GDM1 (cell line): ENCODE data around the gene CENPF.
"Not testable (repeated sequence)": the region's sequence is repeated elsewhere in the genome, so short reads cannot be mapped to it uniquely, and the experiment has no call there.

ENCODE experiments used
- DNase-seq: peaks from one replicate; lab custom pipeline; 2025; lab: John Stamatoyannopoulos, UW

The CENPF gene, protein sequence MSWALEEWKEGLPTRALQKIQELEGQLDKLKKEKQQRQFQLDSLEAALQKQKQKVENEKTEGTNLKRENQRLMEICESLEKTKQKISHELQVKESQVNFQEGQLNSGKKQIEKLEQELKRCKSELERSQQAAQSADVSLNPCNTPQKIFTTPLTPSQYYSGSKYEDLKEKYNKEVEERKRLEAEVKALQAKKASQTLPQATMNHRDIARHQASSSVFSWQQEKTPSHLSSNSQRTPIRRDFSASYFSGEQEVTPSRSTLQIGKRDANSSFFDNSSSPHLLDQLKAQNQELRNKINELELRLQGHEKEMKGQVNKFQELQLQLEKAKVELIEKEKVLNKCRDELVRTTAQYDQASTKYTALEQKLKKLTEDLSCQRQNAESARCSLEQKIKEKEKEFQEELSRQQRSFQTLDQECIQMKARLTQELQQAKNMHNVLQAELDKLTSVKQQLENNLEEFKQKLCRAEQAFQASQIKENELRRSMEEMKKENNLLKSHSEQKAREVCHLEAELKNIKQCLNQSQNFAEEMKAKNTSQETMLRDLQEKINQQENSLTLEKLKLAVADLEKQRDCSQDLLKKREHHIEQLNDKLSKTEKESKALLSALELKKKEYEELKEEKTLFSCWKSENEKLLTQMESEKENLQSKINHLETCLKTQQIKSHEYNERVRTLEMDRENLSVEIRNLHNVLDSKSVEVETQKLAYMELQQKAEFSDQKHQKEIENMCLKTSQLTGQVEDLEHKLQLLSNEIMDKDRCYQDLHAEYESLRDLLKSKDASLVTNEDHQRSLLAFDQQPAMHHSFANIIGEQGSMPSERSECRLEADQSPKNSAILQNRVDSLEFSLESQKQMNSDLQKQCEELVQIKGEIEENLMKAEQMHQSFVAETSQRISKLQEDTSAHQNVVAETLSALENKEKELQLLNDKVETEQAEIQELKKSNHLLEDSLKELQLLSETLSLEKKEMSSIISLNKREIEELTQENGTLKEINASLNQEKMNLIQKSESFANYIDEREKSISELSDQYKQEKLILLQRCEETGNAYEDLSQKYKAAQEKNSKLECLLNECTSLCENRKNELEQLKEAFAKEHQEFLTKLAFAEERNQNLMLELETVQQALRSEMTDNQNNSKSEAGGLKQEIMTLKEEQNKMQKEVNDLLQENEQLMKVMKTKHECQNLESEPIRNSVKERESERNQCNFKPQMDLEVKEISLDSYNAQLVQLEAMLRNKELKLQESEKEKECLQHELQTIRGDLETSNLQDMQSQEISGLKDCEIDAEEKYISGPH (N-terminal part only)

DNA sequence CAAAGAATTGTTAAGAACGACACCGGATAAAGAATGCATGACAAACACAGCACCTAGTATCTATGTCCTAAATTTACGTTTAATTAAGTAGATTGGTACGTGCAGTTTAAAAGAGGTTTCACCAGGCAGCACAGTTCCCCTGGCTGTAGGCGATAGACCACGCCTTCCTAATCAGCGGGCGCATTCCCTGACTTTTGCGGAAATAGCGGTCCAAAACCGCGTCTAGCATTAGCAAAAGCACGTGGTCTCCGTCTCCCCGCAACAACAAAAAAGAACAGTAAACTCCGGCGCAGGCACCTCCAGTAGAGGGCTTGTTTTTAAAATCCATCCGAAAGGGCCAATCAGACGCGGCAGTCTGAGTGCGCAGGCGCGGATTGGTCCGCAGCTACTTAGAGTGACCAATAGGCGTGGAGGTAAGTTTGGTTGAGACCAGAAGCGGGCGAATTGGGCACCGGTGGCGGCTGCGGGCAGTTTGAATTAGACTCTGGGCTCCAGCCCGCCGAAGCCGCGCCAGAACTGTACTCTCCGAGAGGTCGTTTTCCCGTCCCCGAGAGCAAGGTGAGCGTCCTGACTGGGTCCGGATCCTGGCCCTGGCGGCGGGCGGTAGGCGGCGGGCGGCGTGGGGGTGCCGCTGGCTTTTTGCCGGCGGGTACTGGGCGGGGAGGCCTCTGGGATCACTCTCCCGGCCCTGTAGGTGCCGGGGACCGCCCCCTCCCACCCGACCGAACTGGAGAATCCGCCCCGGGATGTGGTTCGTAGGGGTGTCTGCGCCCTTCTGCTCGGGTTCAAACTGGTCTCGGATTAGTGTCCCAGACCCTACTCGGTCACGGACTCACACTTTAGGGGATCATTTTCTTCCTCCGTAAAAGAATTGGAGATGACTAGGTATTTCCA, at the start of gene CENPF:
Gene CENPF (plus strand): TSS at position 432 of the 894 bp plus-strand sequence. CDS start 10,560 bp downstream, outside the sequence.
- DNase-seq = peak; percentile 95

DNA sequence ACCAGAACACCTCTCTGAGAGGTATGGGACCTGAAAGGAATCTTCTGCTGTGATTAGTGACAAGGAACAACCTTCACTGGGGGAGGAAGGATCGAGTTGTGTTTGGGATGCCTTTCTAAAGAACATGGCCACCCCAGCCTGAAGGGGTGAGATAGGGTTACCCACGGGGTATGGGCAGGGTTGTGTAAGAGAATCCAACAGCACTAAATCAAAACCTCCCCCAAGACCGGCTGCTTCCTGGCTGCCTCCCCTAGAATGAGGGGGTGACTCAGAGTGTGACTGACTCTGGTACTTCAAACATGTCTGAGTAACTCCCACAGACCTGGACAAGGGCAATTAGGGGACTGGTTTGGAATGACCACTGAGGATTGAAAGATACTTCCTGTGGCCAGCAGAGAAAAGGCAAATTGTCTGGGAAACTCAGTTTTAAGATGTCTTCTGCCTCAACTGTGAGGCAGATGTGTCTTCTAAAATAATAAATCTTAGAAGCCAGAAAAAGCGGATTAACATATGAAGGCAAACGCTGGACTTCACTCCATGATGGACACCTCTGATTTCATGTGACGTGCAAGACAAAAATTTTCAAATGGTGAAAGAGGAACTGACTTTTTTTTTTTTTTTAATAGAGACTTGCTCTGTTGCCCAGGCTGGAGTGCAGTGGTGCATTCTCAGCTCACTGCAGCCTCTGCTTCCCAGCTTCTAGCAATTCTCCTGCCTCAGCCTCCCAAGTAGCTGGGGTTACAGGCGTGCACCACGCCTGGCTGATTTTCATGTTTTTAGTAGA, 44.9 kb upstream of the CENPF start:
- no peak for DNase-seq

GRCh38 chr1:214563881-214564280, 39.1 kb upstream of the CENPF start:
- DNase-seq = no peak

- no peak for DNase-seq
Observed at GRCh38 chr1:214565310-214565709, 37.7 kb upstream of the CENPF start.

DNA sequence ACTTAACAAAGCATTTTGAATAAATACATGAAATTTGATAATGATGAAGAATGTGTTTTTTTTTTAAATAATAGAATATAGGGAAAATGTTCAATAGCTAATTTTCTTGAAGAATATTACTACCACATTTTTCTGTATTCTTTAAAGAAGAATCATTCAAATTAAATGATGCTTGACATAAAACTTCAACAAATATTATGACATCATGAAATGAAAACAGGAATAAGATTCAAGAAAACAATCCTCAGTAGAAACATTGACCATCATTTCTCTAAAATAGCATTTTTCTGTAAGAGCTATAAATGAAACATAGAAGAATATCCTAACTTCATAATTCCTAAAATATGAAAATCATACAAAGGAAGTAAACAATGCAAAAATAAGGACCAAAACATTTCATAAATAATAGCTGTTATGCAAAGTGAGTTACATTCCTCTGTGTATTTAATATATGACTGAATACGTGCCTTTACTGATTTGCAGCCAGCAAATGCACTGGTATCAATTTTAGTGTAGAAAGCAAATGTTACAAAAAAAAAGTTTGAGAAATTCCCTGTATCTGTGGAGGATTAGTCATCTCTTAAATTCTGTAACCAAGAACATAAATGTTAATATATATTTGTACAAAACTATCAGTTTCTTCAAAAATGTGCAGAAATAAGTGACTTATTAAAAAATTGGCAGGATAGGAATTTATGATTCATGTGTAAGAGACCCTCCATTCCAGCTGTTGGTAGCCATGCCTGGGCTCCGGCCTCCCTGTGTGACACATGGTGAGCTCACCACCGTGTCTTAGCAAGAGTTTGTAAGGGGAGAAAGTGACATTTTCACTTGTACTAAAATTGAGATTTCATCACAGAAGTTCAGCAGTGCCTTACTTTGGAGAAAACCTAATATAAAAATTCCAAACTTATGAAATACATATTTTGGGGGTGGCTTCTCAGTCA, 36.6 kb upstream of the CENPF start:
- DNase-seq = no peak

DNA sequence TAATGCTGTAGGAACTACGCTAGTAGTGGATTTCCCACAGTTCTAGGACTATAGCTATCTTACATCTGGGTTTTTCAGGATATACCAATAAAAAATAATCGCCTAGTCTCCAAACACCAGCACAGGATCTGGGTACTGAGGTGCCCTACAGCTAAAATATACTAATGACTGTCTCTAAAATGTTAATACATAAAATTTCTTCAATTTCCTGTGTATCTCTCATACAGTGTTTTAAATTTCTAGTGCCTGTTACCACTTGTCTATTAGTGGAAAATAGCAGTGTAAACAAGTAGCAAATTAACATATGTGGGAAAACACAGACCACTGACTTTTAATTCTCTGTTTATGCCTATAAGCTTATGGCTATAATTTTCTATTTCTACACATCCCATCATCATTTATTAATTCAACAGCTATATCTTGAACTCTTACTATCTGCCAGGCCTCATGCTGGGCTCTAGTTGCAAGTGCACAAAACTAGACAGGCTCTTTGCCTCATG, 35.5 kb upstream of the CENPF start:
- DNase-seq = no peak

GRCh38 chr1:214568328-214568727, 34.7 kb upstream of the CENPF start:
- DNase-seq = no peak

DNA sequence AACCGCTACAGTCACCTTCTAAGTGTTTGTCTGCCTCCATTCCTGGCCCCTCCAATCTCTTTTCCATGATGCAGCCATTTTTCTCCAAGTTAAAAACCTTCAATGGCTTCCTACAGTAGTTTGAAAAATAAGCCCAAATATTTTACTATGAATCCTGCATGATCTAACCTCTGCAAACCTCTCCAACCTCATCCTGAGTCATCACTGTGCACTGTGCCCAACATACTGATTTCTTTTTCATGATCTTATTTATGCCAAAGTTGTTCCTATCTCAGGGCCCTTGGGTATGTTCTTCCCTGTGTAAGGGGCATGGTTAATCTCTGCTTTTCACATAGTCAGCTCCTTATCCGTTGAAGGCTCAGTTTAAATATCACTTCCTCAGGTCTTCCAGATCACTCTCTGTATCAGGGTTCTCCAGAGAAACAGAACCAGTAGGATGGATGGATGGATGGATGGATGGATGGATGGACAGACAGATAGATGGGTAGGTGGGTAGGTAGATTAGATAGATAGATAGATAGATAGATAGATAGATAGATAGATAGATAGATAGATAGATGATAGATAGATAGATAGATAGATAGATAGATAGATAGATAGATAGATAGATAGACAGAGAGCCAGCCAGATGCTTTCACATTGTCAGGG, 33.5 kb upstream of the CENPF start:
- no peak for DNase-seq

GRCh38 chr1:214570442-214570841, 32.6 kb upstream of the CENPF start:
- DNase-seq = no peak

GRCh38 chr1:214571281-214571680, 31.7 kb upstream of the CENPF start:
- no peak for DNase-seq

GRCh38 chr1:214573386-214574318, 29.3 kb upstream of the CENPF start:
- no peak for DNase-seq

DNA sequence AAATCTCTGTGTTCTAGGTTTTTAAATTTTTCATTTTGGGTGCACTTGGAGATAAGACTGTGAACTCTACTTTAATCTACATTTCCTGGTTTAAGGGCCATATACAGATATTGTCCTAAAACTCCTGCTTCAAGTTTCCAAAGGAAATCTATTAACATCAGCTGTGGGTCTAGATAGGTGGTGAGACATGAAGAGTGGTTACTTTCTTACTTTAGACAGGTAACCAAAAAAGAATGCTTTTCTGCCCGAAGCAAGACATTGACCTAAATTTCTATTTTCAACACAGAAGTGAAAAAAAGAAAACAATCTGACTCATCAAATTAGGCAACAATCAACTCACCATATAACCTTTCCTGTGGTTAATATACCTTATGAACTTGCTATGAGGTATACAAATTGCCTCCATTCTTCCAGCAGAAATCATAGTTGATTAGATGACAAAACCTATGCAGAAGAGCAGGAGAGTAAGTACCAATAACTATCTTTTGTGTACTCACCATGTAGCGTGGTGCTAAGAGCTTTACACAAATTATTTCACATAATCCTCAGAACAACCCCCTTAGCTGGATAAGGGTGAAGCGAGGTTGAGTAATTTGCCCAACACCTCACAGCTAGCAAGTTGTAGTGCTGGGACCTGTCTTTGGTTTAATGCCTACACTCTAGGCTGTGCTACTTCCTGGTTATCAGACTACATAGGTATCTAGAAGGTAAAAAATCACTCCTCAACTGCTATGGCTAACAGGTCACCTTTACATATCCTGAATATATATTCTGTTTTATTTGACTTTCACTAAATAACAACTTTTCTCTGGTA, 28.2 kb upstream of the CENPF start:
- DNase-seq = no peak

- not testable (repeated sequence) for DNase-seq
Observed at GRCh38 chr1:214576120-214576519, 26.9 kb upstream of the CENPF start.

DNA sequence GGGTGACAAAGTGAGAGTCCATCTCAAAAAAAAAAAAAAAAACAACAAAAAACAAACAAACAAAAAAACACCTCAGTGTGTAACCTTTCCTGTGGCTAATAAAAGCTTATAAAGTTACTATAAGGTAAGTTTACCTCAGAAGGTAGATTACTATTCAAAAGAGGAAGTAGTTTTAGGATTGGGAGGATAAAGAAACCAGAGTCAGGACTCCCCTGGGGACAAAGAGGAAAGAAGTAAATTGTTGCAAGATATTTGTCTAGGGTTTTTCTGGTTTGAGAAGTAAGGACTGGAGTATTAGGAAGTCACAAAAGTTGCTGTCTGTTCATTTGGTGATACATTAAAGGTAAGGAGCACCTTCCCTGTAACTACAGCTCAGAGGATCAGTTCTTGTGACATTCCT, 23.8 kb upstream of the CENPF start:
- DNase-seq = no peak

DNA sequence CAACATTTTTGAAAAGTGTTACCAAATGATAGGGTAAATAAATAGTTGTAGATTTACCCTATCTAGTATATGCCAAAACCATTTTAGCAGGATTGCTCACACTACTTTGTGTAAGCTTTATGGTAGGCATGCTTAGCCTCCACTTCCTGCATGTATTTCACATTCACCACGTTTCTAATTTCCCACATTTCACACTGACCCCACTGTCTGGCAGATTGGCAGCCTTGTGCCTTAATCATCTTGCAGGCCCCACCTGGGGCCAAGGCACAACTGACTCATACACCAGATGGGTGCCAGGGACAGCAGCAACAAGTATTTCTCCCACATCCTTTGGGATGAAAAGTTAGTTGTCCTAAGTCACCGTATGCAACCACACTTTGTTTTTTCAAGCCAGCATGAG, 21.2 kb upstream of the CENPF start:
- no peak for DNase-seq

GRCh38 chr1:214582289-214582891, 20.6 kb upstream of the CENPF start:
- DNase-seq = no peak
